Right lobe of liver (tissue), 4 donors: ENCODE data around the gene KIAA2012.

Experiments
- POLR2A ChIP-seq: fragments of 450-650 bp; IDR thresholded peaks from one replicate; pipeline ENCODE4 v1.6.1; 2017; ENCODE audit warnings: antibody characterized with exemption, mild to moderate bottlenecking
- TF ChIP-seq, protein P1 (sequence below), 4 donors: fragments of 200-600 bp in 3 of 4; fragments of 450-650 bp in 1 of 4; IDR thresholded peaks; one replicate each; pipeline versions ENCODE4 v1.5.1 to v1.8.0; 2016 to 2022; ENCODE audit warnings: antibody characterized with exemption in 4 of 4, mild to moderate bottlenecking in 2 of 4
- donor health status: DM: no; HTN: no; CAD: no.
- donor health status: DM: no; HTN: no; CAD: no.
- donor health status: DM: no; HTN: yes; CAD: no.

DNA sequence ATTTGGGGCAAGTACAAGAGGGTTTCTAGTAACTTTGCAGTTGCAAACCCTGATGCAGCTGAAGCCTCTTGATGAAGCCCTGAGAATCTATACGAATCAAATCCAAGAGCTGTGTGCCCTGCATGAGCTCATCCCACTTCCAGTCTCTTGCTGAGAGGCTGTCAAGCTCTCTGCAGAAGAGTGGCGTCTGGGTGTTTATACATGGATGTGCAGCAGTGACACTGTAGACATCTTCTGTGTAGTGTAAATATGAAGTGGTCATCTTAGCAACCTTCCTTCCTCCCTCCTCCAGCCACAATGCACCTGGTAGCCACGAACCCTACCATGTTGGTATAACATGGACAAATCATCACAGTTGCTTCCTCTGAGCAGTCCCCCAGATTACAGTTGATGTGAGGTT lies 18.4 kb upstream of the KIAA2012 start:
- no peak for TF ChIP-seq POLR2A
- TF ChIP-seq, protein P1, sequence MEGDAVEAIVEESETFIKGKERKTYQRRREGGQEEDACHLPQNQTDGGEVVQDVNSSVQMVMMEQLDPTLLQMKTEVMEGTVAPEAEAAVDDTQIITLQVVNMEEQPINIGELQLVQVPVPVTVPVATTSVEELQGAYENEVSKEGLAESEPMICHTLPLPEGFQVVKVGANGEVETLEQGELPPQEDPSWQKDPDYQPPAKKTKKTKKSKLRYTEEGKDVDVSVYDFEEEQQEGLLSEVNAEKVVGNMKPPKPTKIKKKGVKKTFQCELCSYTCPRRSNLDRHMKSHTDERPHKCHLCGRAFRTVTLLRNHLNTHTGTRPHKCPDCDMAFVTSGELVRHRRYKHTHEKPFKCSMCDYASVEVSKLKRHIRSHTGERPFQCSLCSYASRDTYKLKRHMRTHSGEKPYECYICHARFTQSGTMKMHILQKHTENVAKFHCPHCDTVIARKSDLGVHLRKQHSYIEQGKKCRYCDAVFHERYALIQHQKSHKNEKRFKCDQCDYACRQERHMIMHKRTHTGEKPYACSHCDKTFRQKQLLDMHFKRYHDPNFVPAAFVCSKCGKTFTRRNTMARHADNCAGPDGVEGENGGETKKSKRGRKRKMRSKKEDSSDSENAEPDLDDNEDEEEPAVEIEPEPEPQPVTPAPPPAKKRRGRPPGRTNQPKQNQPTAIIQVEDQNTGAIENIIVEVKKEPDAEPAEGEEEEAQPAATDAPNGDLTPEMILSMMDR (IDR thresholded peaks at IDR 0.05) = no peak
